GM12878 (cell line): ENCODE measurements around the gene BBS9. TPM values are rescaled to one million over a fixed set of nuclear protein-coding genes. Genes with fewer than 3 reads are reported as not detected.

Source experiments
- ATAC-seq: fragments of 200-7000 bp; cut with Tn5 transposase; 3 replicates; pipeline ENCODE4 v1.9.1; 2020; ENCODE audit warnings: mild to moderate bottlenecking, moderate library complexity
- BruUV-seq: library from RNA; stranded (reverse); fragments of 400-500 nt; replicated peaks from 2 replicates; lab custom pipeline; 2021; lab: Mats Ljungman, UMichigan
- CTCF ChIA-PET: fragments of 300-600 bp; sonication (Branson Sonifier 250); formaldehyde crosslinking; extraction: SDS; loops from one replicate; lab custom pipeline; 2021; ENCODE audit warnings: inconsistent platforms; lab: Yijun Ruan, JAX
- POLR2A ChIA-PET: fragments of 350-600 bp; formaldehyde crosslinking; extraction: SDS; loops from one replicate; lab custom pipeline; 2021; ENCODE audit warnings: inconsistent platforms; lab: Charles Lee
- RAD21 ChIA-PET: fragments of 300-600 bp; sonication (Branson Sonifier 250); formaldehyde crosslinking; loops from one replicate; lab custom pipeline; 2023; ENCODE audit warnings: antibody characterized with exemption; ENCODE audit not compliant: unreplicated experiment; lab: Charles Lee
- SMC1A ChIA-PET: fragments of 300-600 bp; sonication (Branson Sonifier 250); formaldehyde crosslinking; loops from one replicate; lab custom pipeline; 2023; ENCODE audit not compliant: unreplicated experiment, uncharacterized antibody; lab: Charles Lee
- DNase-seq: peaks from one replicate; pipeline ENCODE4 v3.0.0-alpha.2; 2011; ENCODE audit warnings: low read depth, low spot score
- FAIRE-seq: peaks from 3 replicates; lab custom pipeline; 2011; peaks lifted over from hg19 to GRCh38; lab: Jason Lieb, UNC
- H2AFZ ChIP-seq: 2 replicates; pipeline ENCODE4 v1.6.0; 2011; ENCODE audit warnings: low read depth, low read length, control low read depth; ENCODE audit not compliant: control insufficient read depth
- H3K27ac ChIP-seq: 2 replicates; pipeline ENCODE4 v1.5.1; 2011; ENCODE audit warnings: control low read depth; ENCODE audit not compliant: control insufficient read depth, insufficient read depth
- H3K27me3 ChIP-seq, 2 experiments: replicated peaks in 1 of 2; 2 replicates each; pipeline versions ENCODE4 v1.6.0 to v1.6.1; 2011; ENCODE audit warnings: low read length in 1 of 2; ENCODE audit not compliant: control insufficient read depth in 2 of 2, insufficient read depth in 2 of 2
- H3K36me3 ChIP-seq, 2 experiments: 2 replicates each; pipeline ENCODE4 v1.5.1; 2011; ENCODE audit warnings: low read length in 1 of 2; ENCODE audit not compliant: control insufficient read depth in 2 of 2, insufficient read depth in 2 of 2
- H3K4me1 ChIP-seq: 2 replicates; pipeline ENCODE4 v1.6.1; 2011; ENCODE audit warnings: mild to moderate bottlenecking, low read length, moderate library complexity, mixed read lengths; ENCODE audit not compliant: control insufficient read depth, insufficient read depth
- H3K4me2 ChIP-seq: 2 replicates; pipeline ENCODE4 v1.6.0; 2011; ENCODE audit warnings: control low read depth; ENCODE audit not compliant: control insufficient read depth, insufficient read depth
- H3K4me3 ChIP-seq: fragments of 200-600 bp; sonication (generic); 2 replicates; pipeline ENCODE4 v1.5.1; 2016
- H3K79me2 ChIP-seq: 2 replicates; pipeline ENCODE4 v1.6.0; 2011; ENCODE audit warnings: low read length; ENCODE audit not compliant: control insufficient read depth, insufficient read depth
- H3K9ac ChIP-seq: 2 replicates; pipeline ENCODE4 v1.8.0; 2011; ENCODE audit warnings: low read length, control low read depth, mixed read lengths; ENCODE audit not compliant: control insufficient read depth, insufficient read depth
- H3K9me3 ChIP-seq: replicated peaks from 3 replicates; pipeline ENCODE4 v1.5.1; 2011; ENCODE audit warnings: mild to moderate bottlenecking, low read length; ENCODE audit not compliant: control insufficient read depth, insufficient read depth
- H4K20me1 ChIP-seq: 2 replicates; pipeline ENCODE4 v1.6.0; 2011; ENCODE audit not compliant: control insufficient read depth, insufficient read depth
- CTCF ChIP-seq, 3 experiments: IDR thresholded peaks in 2 of 3; conservative IDR thresholded peaks in 1 of 3; 2 replicates each; pipeline ENCODE4 v1.5.1; 2011; ENCODE audit warnings: low read depth in 3 of 3, low read length in 3 of 3, mild to moderate bottlenecking in 3 of 3, control low read depth in 2 of 3, moderate library complexity in 2 of 3, inconsistent platforms in 1 of 3, mixed read lengths in 1 of 3; ENCODE audit not compliant: control insufficient read depth in 2 of 3, insufficient read depth in 1 of 3; ENCODE audit errors: extremely low read depth in 1 of 3
- JUNB ChIP-seq: IDR thresholded peaks from 2 replicates; pipeline ENCODE4 v1.6.1; 2016; ENCODE audit warnings: antibody characterized with exemption, mild to moderate bottlenecking
- PAX8 ChIP-seq: fragments of 450-650 bp; IDR thresholded peaks from 2 replicates; pipeline ENCODE4 v1.6.1; 2017; ENCODE audit warnings: mild to moderate bottlenecking, moderate library complexity
- RB1 ChIP-seq: fragments of 450-650 bp; formaldehyde crosslinking; IDR thresholded peaks from 2 replicates; pipeline ENCODE4 v1.6.1; 2017; ENCODE audit warnings: mild to moderate bottlenecking, borderline replicate concordance
- RELB ChIP-seq: fragments of 450-650 bp; IDR thresholded peaks from 2 replicates; pipeline ENCODE4 v1.6.1; 2017; ENCODE audit warnings: low read depth, mild to moderate bottlenecking, moderate library complexity
- SREBF2 ChIP-seq: IDR thresholded peaks from 2 replicates; pipeline ENCODE4 v1.6.1; 2012; ENCODE audit warnings: mild to moderate bottlenecking, low read length
- TARDBP ChIP-seq: IDR thresholded peaks from 2 replicates; pipeline ENCODE4 v1.6.1; 2016; ENCODE audit warnings: borderline replicate concordance
- ZNF274 ChIP-seq: IDR thresholded peaks from one replicate; pipeline ENCODE4 v1.8.0; 2011; ENCODE audit not compliant: insufficient read length, insufficient read depth
- WGBS: methylation state at CpG from one replicate; pipeline ENCODE4 v1.1.6; 2016; ENCODE audit warnings: low lambda C conversion rate; ENCODE audit not compliant: insufficient replicate concordance, insufficient coverage; ENCODE audit errors: missing lambda C conversion rate; 5-methylcytosine and 5-hydroxymethylcytosine counted together
- in situ Hi-C: fragments of 300-500 bp; cut with MboI; formaldehyde crosslinking; loops from 9 replicates; pipeline ENCODE4 v1.14.3; 2018; ENCODE audit warnings: mixed read lengths
- intact Hi-C: fragments of 100-400 bp; cut with micrococcal nuclease; formaldehyde crosslinking; loops from one replicate; pipeline ENCODE4 v1.14.2; 2022; ENCODE audit not compliant: unreplicated experiment
- polyA plus RNA-seq, 11 experiments: library from polyadenylated mRNA; depleted of rRNA in 4 of 11; unstranded in 6 of 11; stranded (reverse) in 5 of 11; fragments of >200 nt; fragmentation: Nextera tagmentation in 4 of 11; fragmentation: Illumina TruSeq in 1 of 11; extraction: Ambion mirVana in 4 of 11; extraction: Trizol in 1 of 11; gene quantifications; 1 replicate in 1 of 11; 2 replicates in 10 of 11; pipeline versions ENCODE4 v1.2.1 to v1.2.3, GENCODE V29; 2011 to 2016; ENCODE audit warnings: inconsistent platforms in 2 of 11, missing spikeins in 2 of 11, low read depth in 1 of 11
- total RNA-seq, 4 experiments: library from RNA; depleted of rRNA in 3 of 4; stranded (reverse); fragments of >200 nt in 3 of 4; fragmentation: Illumina TruSeq in 1 of 4; extraction: Trizol in 1 of 4; gene quantifications; 2 replicates each; pipeline versions ENCODE4 v1.2.1 to v1.2.3, GENCODE V29; 2013 to 2021

The BBS9 gene
- total and polyA plus RNA-seq, 10 of the 15 experiments (the other 5 are each of a cell fraction or from before 2014, with no cell fraction given), result 1.2 to 5.6 (median 2.3) TPM

GRCh38 chr7:33466203-33466602 lies 336.8 kb downstream of the BBS9 start:
- ChIA-PET SMC1A (no interaction called here), CTCF (no interaction called here)
- in situ Hi-C loops, result no loop called here

More at GRCh38 chr7:33466203-33466602, 336.8 kb downstream of the BBS9 start:
- no TSS peak for BruUV-seq
- no peaks in the 10 kb centered on the region for H3K36me3 ChIP-seq
- H4K20me1 ChIP-seq, result no peaks in the 10 kb centered on the region
- H3K4me1 ChIP-seq, result no peaks in the 10 kb centered on the region
- TF ChIP-seq RELB (no peak), PAX8 (no peak), SREBF2 (no peak), RB1 (no peak), JUNB (no peak), TARDBP (no peak), ZNF274 (no peak), CTCF (IDR thresholded peaks at IDR 0.05 in 2 of 3, conservative IDR thresholded peaks at IDR 0.05 in 1 of 3; ENCODE audit: control insufficient read depth in 2 of 3, extremely low read depth in 1 of 3, insufficient read depth in 1 of 3, low read depth in 3 of 3, low read length in 3 of 3) (no peak)
- no peak for FAIRE-seq
- no peak overlapping the region for H2AFZ ChIP-seq
- intact Hi-C loops, result no loop called here
- H3K9me3 ChIP-seq, result no peaks in the 10 kb centered on the region; the same call in 2 of the 3 replicates
- H3K27me3 ChIP-seq, result no peaks in the 10 kb centered on the region
- no peak overlapping the region for H3K4me2 ChIP-seq
- 67% methylated on average over 4 of the region's 4 CpGs for WGBS
- ATAC-seq, result no peak
- H3K79me2 ChIP-seq, result no peaks in the 10 kb centered on the region
- H3K4me3 ChIP-seq, result no peak overlapping the region
- ChIA-PET POLR2A (interaction anchor here (0.6 kb wide), 1 partner anchor 11 kb away, joined by 3 read pairs; no protein-coding TSS in a partner anchor), RAD21 (no interaction called here)
- DNase-seq, result no peak
- no peak overlapping the region for H3K27ac ChIP-seq
- no peak overlapping the region for H3K9ac ChIP-seq
